ENCODE measurements around the gene PRPS2.

Gene PRPS2

DNA sequence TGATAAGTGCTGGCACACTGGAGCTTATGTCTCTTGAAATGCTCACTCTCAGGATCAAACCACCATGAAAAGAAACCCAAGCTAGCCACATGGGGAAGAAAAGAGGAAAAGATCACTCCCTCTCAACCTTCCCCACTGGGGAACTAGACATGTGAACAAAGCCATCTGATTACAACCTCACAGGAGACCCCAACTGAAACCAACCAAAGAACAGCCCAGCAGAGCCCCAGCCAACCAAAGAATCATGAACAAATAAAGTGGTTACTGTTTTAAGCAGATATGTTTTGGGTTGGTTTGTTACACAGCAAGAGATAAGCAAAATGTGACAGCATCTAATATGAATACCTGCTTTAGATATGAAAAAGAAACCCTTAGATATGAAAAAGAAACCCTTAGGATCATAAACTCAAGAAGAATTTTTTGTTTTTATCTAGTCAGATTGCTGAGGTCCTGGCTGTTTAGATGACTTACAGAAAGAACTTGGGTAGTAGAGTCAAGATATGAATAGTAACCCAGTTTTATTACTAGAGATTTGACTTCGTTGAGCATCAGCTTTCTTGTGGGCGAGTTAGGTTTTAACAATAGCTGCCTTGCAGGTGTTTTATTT, 52.0 kb downstream of the PRPS2 start:
- Histone ChIP-seq H3K79me2 (ENCODE audit: control insufficient read depth, insufficient read depth, low read length) (no peaks in the 10 kb centered on the region), H3K79me1 (ENCODE audit: low read length) (no peaks in the 10 kb centered on the region), H2BK15ac (replicated peaks; ENCODE audit: low read depth) (no peak overlapping the region), H3K9ac (ENCODE audit: low read length) (no peak overlapping the region), H2BK5ac (ENCODE audit: low read length) (no peak overlapping the region), H3K27me3 (ENCODE audit: insufficient read depth, low read length, poor library complexity) (no peaks in the 10 kb centered on the region), H3K36me3 (ENCODE audit: control insufficient read depth, insufficient read depth, low read length) (no peaks in the 10 kb centered on the region), H3K18ac (ENCODE audit: low read length) (no peak overlapping the region), H4K5ac (ENCODE audit: low read length) (no peak overlapping the region), H3K23ac (ENCODE audit: low read length) (no peak overlapping the region), H2AK5ac (ENCODE audit: low read length) (no peak overlapping the region), H4K8ac (ENCODE audit: low read depth, low read length) (no peak overlapping the region), H3K4me1 (ENCODE audit: control insufficient read depth, low read depth, low read length) (no peaks in the 10 kb centered on the region), H3K27ac (ENCODE audit: low read depth, low read length) (no peak overlapping the region), H3K4me2 (ENCODE audit: low read length) (no peak overlapping the region), H3K4ac (ENCODE audit: low read depth, low read length) (no peak overlapping the region), H2BK120ac (ENCODE audit: low read depth, low read length) (no peak overlapping the region), H3K56ac (ENCODE audit: low read length) (no peak overlapping the region), H3K4me3 (ENCODE audit: low read length) (no peak overlapping the region)
- DNase-seq: no peak
- WGBS (ENCODE audit: extremely low coverage, insufficient coverage, low lambda C conversion rate): no CpG with 5 or more reads among the region's 2 CpGs

GRCh38 chrX:12843668-12844279, 52.6 kb downstream of the PRPS2 start:
- Histone ChIP-seq H3K18ac (ENCODE audit: low read length) (no peak overlapping the region), H3K4ac (ENCODE audit: low read depth, low read length) (no peak overlapping the region), H2BK5ac (ENCODE audit: low read length) (no peak overlapping the region), H3K4me1 (ENCODE audit: control insufficient read depth, low read depth, low read length) (no peaks in the 10 kb centered on the region), H2BK15ac (replicated peaks; ENCODE audit: low read depth) (no peak overlapping the region), H3K79me2 (ENCODE audit: control insufficient read depth, insufficient read depth, low read length) (no peaks in the 10 kb centered on the region), H3K9ac (ENCODE audit: low read length) (no peak overlapping the region), H2BK120ac (ENCODE audit: low read depth, low read length) (no peak overlapping the region), H4K8ac (ENCODE audit: low read depth, low read length) (no peak overlapping the region), H2AK5ac (ENCODE audit: low read length) (no peak overlapping the region), H3K27ac (ENCODE audit: low read depth, low read length) (no peak overlapping the region), H4K5ac (ENCODE audit: low read length) (no peak overlapping the region), H3K4me2 (ENCODE audit: low read length) (no peak overlapping the region), H3K56ac (ENCODE audit: low read length) (no peak overlapping the region), H3K79me1 (ENCODE audit: low read length) (no peaks in the 10 kb centered on the region), H3K36me3 (ENCODE audit: control insufficient read depth, insufficient read depth, low read length) (no peaks in the 10 kb centered on the region), H3K27me3 (ENCODE audit: insufficient read depth, low read length, poor library complexity) (no peaks in the 10 kb centered on the region), H3K23ac (ENCODE audit: low read length) (no peak overlapping the region), H3K4me3 (ENCODE audit: low read length) (no peak overlapping the region)
- no CpG with 5 or more reads among the region's 6 CpGs for WGBS (ENCODE audit: extremely low coverage, insufficient coverage, low lambda C conversion rate)
- DNase-seq: no peak

GRCh38 chrX:12844319-12844718, 53.1 kb downstream of the PRPS2 start:
- no peak overlapping the region for H4K5ac ChIP-seq (ENCODE audit: low read length)
- H2BK5ac ChIP-seq (ENCODE audit: low read length): no peak overlapping the region
- H3K4ac ChIP-seq (ENCODE audit: low read depth, low read length): no peak overlapping the region
- H3K56ac ChIP-seq (ENCODE audit: low read length): no peak overlapping the region
- no peak for DNase-seq
- no CpG with 5 or more reads among the region's 3 CpGs for WGBS (ENCODE audit: extremely low coverage, insufficient coverage, low lambda C conversion rate)
- H2BK15ac ChIP-seq (replicated peaks; ENCODE audit: low read depth): no peak overlapping the region
- no peaks in the 10 kb centered on the region for H3K4me1 ChIP-seq (ENCODE audit: control insufficient read depth, low read depth, low read length)
- H3K9ac ChIP-seq (ENCODE audit: low read length): no peak overlapping the region
- no peak overlapping the region for H3K4me3 ChIP-seq (ENCODE audit: low read length)
- no peaks in the 10 kb centered on the region for H3K79me1 ChIP-seq (ENCODE audit: low read length)
- no peak overlapping the region for H3K23ac ChIP-seq (ENCODE audit: low read length)
- H3K18ac ChIP-seq (ENCODE audit: low read length): no peak overlapping the region
- H4K8ac ChIP-seq (ENCODE audit: low read depth, low read length): no peak overlapping the region
- no peaks in the 10 kb centered on the region for H3K36me3 ChIP-seq (ENCODE audit: control insufficient read depth, insufficient read depth, low read length)
- no peak overlapping the region for H2BK120ac ChIP-seq (ENCODE audit: low read depth, low read length)
- H3K27me3 ChIP-seq (ENCODE audit: insufficient read depth, low read length, poor library complexity): no peaks in the 10 kb centered on the region
- no peak overlapping the region for H2AK5ac ChIP-seq (ENCODE audit: low read length)
- H3K79me2 ChIP-seq (ENCODE audit: control insufficient read depth, insufficient read depth, low read length): no peaks in the 10 kb centered on the region
- H3K4me2 ChIP-seq (ENCODE audit: low read length): no peak overlapping the region
- H3K27ac ChIP-seq (ENCODE audit: low read depth, low read length): no peak overlapping the region

- no CpG with 5 or more reads among the region's 7 CpGs for WGBS (ENCODE audit: extremely low coverage, insufficient coverage, low lambda C conversion rate)
- H2BK5ac ChIP-seq (ENCODE audit: low read length): no peak overlapping the region
- no peaks in the 10 kb centered on the region for H3K79me1 ChIP-seq (ENCODE audit: low read length)
- H3K4me2 ChIP-seq (ENCODE audit: low read length): no peak overlapping the region
- no peaks in the 10 kb centered on the region for H3K4me1 ChIP-seq (ENCODE audit: control insufficient read depth, low read depth, low read length)
- H4K8ac ChIP-seq (ENCODE audit: low read depth, low read length): no peak overlapping the region
- H3K23ac ChIP-seq (ENCODE audit: low read length): no peak overlapping the region
- H3K27me3 ChIP-seq (ENCODE audit: insufficient read depth, low read length, poor library complexity): no peaks in the 10 kb centered on the region
- H3K27ac ChIP-seq (ENCODE audit: low read depth, low read length): no peak overlapping the region
- no peak overlapping the region for H3K56ac ChIP-seq (ENCODE audit: low read length)
- no peak overlapping the region for H3K4me3 ChIP-seq (ENCODE audit: low read length)
- no peaks in the 10 kb centered on the region for H3K36me3 ChIP-seq (ENCODE audit: control insufficient read depth, insufficient read depth, low read length)
- no peak overlapping the region for H3K4ac ChIP-seq (ENCODE audit: low read depth, low read length)
- no peak overlapping the region for H3K9ac ChIP-seq (ENCODE audit: low read length)
- no peak overlapping the region for H2BK120ac ChIP-seq (ENCODE audit: low read depth, low read length)
- H2AK5ac ChIP-seq (ENCODE audit: low read length): no peak overlapping the region
- H4K5ac ChIP-seq (ENCODE audit: low read length): no peak overlapping the region
- no peak overlapping the region for H2BK15ac ChIP-seq (replicated peaks; ENCODE audit: low read depth)
- no peaks in the 10 kb centered on the region for H3K79me2 ChIP-seq (ENCODE audit: control insufficient read depth, insufficient read depth, low read length)
- no peak for DNase-seq
- H3K18ac ChIP-seq (ENCODE audit: low read length): no peak overlapping the region
Measured at GRCh38 chrX:12865359-12865758, 74.1 kb downstream of the PRPS2 start.

- H3K4me2 ChIP-seq (ENCODE audit: low read length): no peak within 1 kb of the TSS
- no peak within 1 kb of the TSS for H2BK5ac ChIP-seq (ENCODE audit: low read length)
- no peak for DNase-seq
- no peak within 1 kb of the TSS for H2BK15ac ChIP-seq (replicated peaks; ENCODE audit: low read depth)
- H3K79me1 ChIP-seq (ENCODE audit: low read length): no peaks in the 10 kb centered on the region
- H3K27ac ChIP-seq (ENCODE audit: low read depth, low read length): no peak within 1 kb of the TSS
- H3K23ac ChIP-seq (ENCODE audit: low read length): no peak within 1 kb of the TSS
- no peaks in the 10 kb centered on the region for H3K36me3 ChIP-seq (ENCODE audit: control insufficient read depth, insufficient read depth, low read length)
- H2BK120ac ChIP-seq (ENCODE audit: low read depth, low read length): no peak within 1 kb of the TSS
- no peak within 1 kb of the TSS for H3K9ac ChIP-seq (ENCODE audit: low read length)
- H2AK5ac ChIP-seq (ENCODE audit: low read length): no peak within 1 kb of the TSS
- H3K27me3 ChIP-seq (ENCODE audit: insufficient read depth, low read length, poor library complexity): no peaks in the 10 kb centered on the region
- no peak within 1 kb of the TSS for H4K5ac ChIP-seq (ENCODE audit: low read length)
- no peak within 1 kb of the TSS for H4K8ac ChIP-seq (ENCODE audit: low read depth, low read length)
- no peak within 1 kb of the TSS for H3K4me3 ChIP-seq (ENCODE audit: low read length)
- no peaks in the 10 kb centered on the region for H3K79me2 ChIP-seq (ENCODE audit: control insufficient read depth, insufficient read depth, low read length)
- WGBS (ENCODE audit: extremely low coverage, insufficient coverage, low lambda C conversion rate): no CpG with 5 or more reads among the region's 7 CpGs
- H3K4me1 ChIP-seq (ENCODE audit: control insufficient read depth, low read depth, low read length): no peaks in the 10 kb centered on the region
- H3K56ac ChIP-seq (ENCODE audit: low read length): no peak within 1 kb of the TSS
- no peak within 1 kb of the TSS for H3K4ac ChIP-seq (ENCODE audit: low read depth, low read length)
- no peak within 1 kb of the TSS for H3K18ac ChIP-seq (ENCODE audit: low read length)
Measured at GRCh38 chrX:12866451-12867377, 75.5 kb downstream of the PRPS2 start, which contains the start of gene TLR7. Gene TLR7 (plus strand): TSS chrX:12867072. CDS start chrX:12867579, 507 bp downstream.

Data from mesendoderm (in vitro differentiated cells).